Activated CD8-positive, alpha-beta memory T cell treated with anti-CD3 and anti-CD28 coated beads for 48 hours (primary cell): ENCODE data around the gene CTTN.

Experiments used
- DNase-seq, 3 experiments: peaks; one replicate each; pipeline ENCODE4 v3.0.0-alpha.2; 2020; ENCODE audit warnings: low read depth in 2 of 3, low spot score in 2 of 3

CTTN gene

GRCh38 chr11:70397983-70398833, at the start of gene CTTN:
TSS of gene CTTN (plus strand) at chr11:70398529. CDS start at chr11:70407298, 8,769 bp downstream.
- DNase-seq, result peak; percentile 33 to 52 (median 36)

- DNase-seq, result no peak
These were observed 49.7 kb upstream of the CTTN start for GRCh38 chr11:70348608-70349007.

GRCh38 chr11:70351646-70352045, 46.7 kb upstream of the CTTN start:
- no peak for DNase-seq

- no peak for DNase-seq
These were observed 46.2 kb upstream of the CTTN start for GRCh38 chr11:70352100-70352499.

GRCh38 chr11:70352601-70353000, 45.7 kb upstream of the CTTN start:
- DNase-seq, result no peak

- DNase-seq, result no peak
These were observed 45.0 kb upstream of the CTTN start for GRCh38 chr11:70353329-70353728.

GRCh38 chr11:70353900-70354568, 44.3 kb upstream of the CTTN start:
- DNase-seq, result no peak

- DNase-seq, result no peak
These were observed 43.7 kb upstream of the CTTN start for GRCh38 chr11:70354629-70355028.

GRCh38 chr11:70358753-70359152, 39.6 kb upstream of the CTTN start:
- no peak for DNase-seq

- no peak for DNase-seq
These were observed 38.7 kb upstream of the CTTN start for GRCh38 chr11:70359451-70360205.

- no peak for DNase-seq
These were observed 38.1 kb upstream of the CTTN start for GRCh38 chr11:70360211-70360610.

GRCh38 chr11:70364178-70364577, 34.2 kb upstream of the CTTN start:
- no peak for DNase-seq

GRCh38 chr11:70364745-70365543, 33.4 kb upstream of the CTTN start:
- DNase-seq, result peak; percentile 35 to 60 (median 60)

GRCh38 chr11:70365544-70365927, 32.8 kb upstream of the CTTN start:
- no peak for DNase-seq

- no peak for DNase-seq
These were observed 31.3 kb upstream of the CTTN start for GRCh38 chr11:70367071-70367470.

- DNase-seq, result no peak
These were observed 29.4 kb upstream of the CTTN start for GRCh38 chr11:70368961-70369360.

- DNase-seq, result no peak
These were observed 27.1 kb upstream of the CTTN start for GRCh38 chr11:70371241-70371640.

GRCh38 chr11:70372076-70372475, 26.3 kb upstream of the CTTN start:
- no peak for DNase-seq

- DNase-seq, result no peak
These were observed 21.7 kb upstream of the CTTN start for GRCh38 chr11:70376621-70377020.

- DNase-seq, result no peak
These were observed 20.7 kb upstream of the CTTN start for GRCh38 chr11:70377645-70378044.
